Ovary (tissue), 1 donor: ENCODE data around the gene KDSR.

ENCODE experiments used
- EP300 ChIP-seq: sonication (generic); formaldehyde crosslinking; IDR thresholded peaks from one replicate; pipeline ENCODE4 v1.6.1; 2017; ENCODE audit warnings: antibody characterized with exemption
- POLR2A ChIP-seq: fragments of 450-650 bp; IDR thresholded peaks from one replicate; pipeline ENCODE4 v1.6.1; 2017; ENCODE audit warnings: antibody characterized with exemption, mild to moderate bottlenecking, moderate library complexity

- TF ChIP-seq POLR2A (no peak), EP300 (no peak)
These were observed 84.2 kb downstream of the KDSR start for GRCh38 chr18:63282793-63283192.
